ENCODE data around the gene SCGB2A2.

DNA sequence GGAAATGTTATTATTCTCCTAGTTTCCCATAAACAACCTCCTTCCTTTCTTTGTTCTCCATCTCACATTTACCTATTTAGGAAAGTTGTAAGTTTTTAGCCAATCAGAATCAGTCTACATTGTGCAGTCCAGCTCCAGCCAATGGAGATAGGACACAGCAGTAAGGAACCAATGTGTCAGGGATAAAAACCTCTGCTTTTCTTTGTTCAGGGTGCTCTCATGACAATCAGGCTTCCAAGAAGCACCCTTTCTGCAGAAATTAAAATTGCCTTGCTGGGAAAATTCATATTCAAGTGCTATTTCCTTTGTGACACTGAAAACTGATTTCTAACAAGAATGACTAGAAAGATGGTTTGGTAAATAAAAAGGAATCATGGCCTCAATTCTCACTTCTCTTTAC lies 46.9 kb upstream of the SCGB2A2 start:
- no peak for TF ChIP-seq TOX (CRISPR knock-in tag; IDR thresholded peaks at IDR 0.05; ENCODE audit: borderline replicate concordance)
- no peak for TF ChIP-seq CSDC2 (CRISPR knock-in tag; IDR thresholded peaks at IDR 0.05)
- no peak for TF ChIP-seq ARNTL (CRISPR knock-in tag; IDR thresholded peaks at IDR 0.05; ENCODE audit: borderline replicate concordance, low read depth)
- no peak for TF ChIP-seq SNAI2 (CRISPR knock-in tag; IDR thresholded peaks at IDR 0.05)
- no peak for TF ChIP-seq ESRRG (CRISPR knock-in tag; IDR thresholded peaks at IDR 0.05)
- no peak for TF ChIP-seq ZNF565 (CRISPR knock-in tag; conservative IDR thresholded peaks at IDR 0.05; ENCODE audit: low read depth)
